MG63 (cell line): Measurements from ENCODE around the gene CLSTN1. TPM values are rescaled to one million over a fixed set of nuclear protein-coding genes. Genes with fewer than 3 reads are reported as not detected.
A peak's percentile ranks its signal among the peaks of the same experiment; 100 is the strongest.
"Not testable (repeated sequence)": the region's sequence is repeated elsewhere in the genome, so short reads cannot be mapped to it uniquely, and the experiment has no call there.

ENCODE experiments used
- DNase-seq: peaks from one replicate; pipeline ENCODE4 v3.0.0-alpha.2; 2020
- H3K27me3 ChIP-seq: fragments of 250-450 bp; sonication (Bioruptor Pico); 2 replicates; pipeline ENCODE4 v1.5.1; 2020; ENCODE audit warnings: mild to moderate bottlenecking, moderate library complexity
- H3K36me3 ChIP-seq: fragments of 250-450 bp; sonication (Bioruptor Pico); 2 replicates; pipeline ENCODE4 v1.5.1; 2020; ENCODE audit warnings: mild to moderate bottlenecking, moderate library complexity
- H3K4me3 ChIP-seq: fragments of 250-450 bp; sonication (Bioruptor Pico); 2 replicates; pipeline ENCODE4 v1.5.1; 2020; ENCODE audit warnings: mild to moderate bottlenecking, moderate library complexity
- H3K9me3 ChIP-seq: fragments of 250-450 bp; sonication (Bioruptor Pico); 2 replicates; pipeline ENCODE4 v1.5.1; 2020; ENCODE audit warnings: mild to moderate bottlenecking, moderate library complexity
- total RNA-seq: library from RNA; depleted of rRNA; stranded (reverse); fragments of >200 nt; shearing (Covaris generic); gene quantifications from 2 replicates; pipeline ENCODE4 v1.2.3, GENCODE V29; 2014; ENCODE audit warnings: low replicate concordance

CLSTN1 gene
- total RNA-seq, 1 experiment from 2014 or later, result 43.6 TPM

GRCh38 chr1:9766759-9767442, 56.9 kb downstream of the CLSTN1 start:
- Histone ChIP-seq H3K27me3 (no peaks in the 10 kb centered on the region), H3K36me3 (no peaks in the 10 kb centered on the region), H3K9me3 (no peaks in the 10 kb centered on the region), H3K4me3 (no peak overlapping the region)
- DNase-seq, result peak; percentile 88

DNA sequence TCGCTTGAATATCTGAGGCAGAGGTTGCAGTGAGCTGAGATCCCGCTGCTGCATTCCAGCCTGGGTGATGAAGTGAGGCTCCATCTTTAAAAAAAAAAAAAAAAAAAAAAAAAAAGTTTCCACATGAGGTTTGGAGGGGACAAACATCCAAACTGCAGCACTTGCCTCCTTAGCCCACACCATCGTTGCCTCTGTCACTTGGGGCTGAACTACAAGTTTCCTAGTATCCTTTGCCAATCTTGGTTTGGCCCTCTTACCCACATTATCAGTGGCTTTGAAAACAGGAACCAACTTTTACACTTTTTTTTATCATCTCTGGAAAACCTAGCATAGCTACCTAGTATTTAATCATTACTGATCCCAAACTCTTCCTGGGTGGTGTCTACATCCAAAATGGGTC, 59.2 kb downstream of the CLSTN1 start:
- H3K27me3 ChIP-seq, result no peaks in the 10 kb centered on the region
- no peak overlapping the region for H3K4me3 ChIP-seq

DNA sequence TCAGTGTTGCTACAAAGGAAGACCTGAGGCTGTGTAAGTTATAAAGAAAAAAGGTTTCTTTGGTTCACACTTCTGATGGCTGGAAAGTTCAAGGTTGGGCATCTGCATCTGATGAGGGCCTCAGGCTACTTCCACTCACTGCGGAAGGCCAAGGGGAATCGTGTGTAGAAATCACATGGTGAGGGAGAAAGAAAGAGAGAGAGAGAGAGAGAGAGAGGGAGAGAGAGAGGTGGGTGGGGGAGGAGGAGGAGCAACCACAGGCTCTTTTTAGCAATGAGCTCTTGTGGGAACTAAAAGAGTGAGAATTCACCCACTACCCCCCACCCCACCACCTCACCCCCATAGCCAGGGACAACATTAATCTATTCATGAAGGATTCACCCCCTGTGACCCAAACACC, 59.9 kb downstream of the CLSTN1 start:
- Histone ChIP-seq H3K27me3 (no peaks in the 10 kb centered on the region), H3K36me3 (no peaks in the 10 kb centered on the region), H3K9me3 (no peaks in the 10 kb centered on the region), H3K4me3 (no peak overlapping the region)
- DNase-seq, result no peak

More for the DNA sequence above, 59.2 kb downstream of the CLSTN1 start:
- H3K9me3 ChIP-seq, result no peaks in the 10 kb centered on the region
- DNase-seq, result no peak
- H3K36me3 ChIP-seq, result no peaks in the 10 kb centered on the region

GRCh38 chr1:9762446-9762845, 61.3 kb downstream of the CLSTN1 start:
- not testable (repeated sequence) for DNase-seq, H3K27me3 ChIP-seq, H3K4me3 ChIP-seq, H3K36me3 ChIP-seq, H3K9me3 ChIP-seq

GRCh38 chr1:9761855-9762254, 61.9 kb downstream of the CLSTN1 start:
- H3K27me3 ChIP-seq, result no peaks in the 10 kb centered on the region
- H3K9me3 ChIP-seq, result no peaks in the 10 kb centered on the region
- DNase-seq, result no peak
- H3K4me3 ChIP-seq, result no peak overlapping the region
- H3K36me3 ChIP-seq, result no peaks in the 10 kb centered on the region

DNA sequence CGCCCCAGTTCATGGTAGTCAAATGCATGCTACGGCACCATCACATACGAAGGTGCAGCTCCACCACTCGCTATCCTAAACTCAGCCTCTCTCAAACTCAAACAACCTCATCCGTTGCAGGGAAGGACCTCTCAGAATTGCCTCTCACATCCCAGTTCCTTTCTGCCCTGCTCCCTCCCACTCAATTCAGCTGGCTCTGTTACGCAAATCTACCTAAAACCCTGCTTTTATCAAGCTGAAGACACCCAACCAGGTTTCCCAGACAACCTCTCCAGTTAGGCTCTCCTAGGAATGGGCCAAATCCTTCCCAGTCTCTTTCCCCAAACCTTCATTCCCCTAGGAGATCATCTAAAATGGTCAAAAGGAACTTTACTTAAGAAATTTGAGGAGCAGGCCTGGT, 62.9 kb downstream of the CLSTN1 start:
- H3K4me3 ChIP-seq, result no peak overlapping the region
- no peaks in the 10 kb centered on the region for H3K9me3 ChIP-seq
- H3K27me3 ChIP-seq, result no peaks in the 10 kb centered on the region
- no peak for DNase-seq
- no peaks in the 10 kb centered on the region for H3K36me3 ChIP-seq

GRCh38 chr1:9759939-9760338, 63.8 kb downstream of the CLSTN1 start:
- no peak for DNase-seq
- no peaks in the 10 kb centered on the region for H3K9me3 ChIP-seq
- H3K27me3 ChIP-seq, result no peaks in the 10 kb centered on the region
- H3K36me3 ChIP-seq, result no peaks in the 10 kb centered on the region
- H3K4me3 ChIP-seq, result no peak overlapping the region

DNA sequence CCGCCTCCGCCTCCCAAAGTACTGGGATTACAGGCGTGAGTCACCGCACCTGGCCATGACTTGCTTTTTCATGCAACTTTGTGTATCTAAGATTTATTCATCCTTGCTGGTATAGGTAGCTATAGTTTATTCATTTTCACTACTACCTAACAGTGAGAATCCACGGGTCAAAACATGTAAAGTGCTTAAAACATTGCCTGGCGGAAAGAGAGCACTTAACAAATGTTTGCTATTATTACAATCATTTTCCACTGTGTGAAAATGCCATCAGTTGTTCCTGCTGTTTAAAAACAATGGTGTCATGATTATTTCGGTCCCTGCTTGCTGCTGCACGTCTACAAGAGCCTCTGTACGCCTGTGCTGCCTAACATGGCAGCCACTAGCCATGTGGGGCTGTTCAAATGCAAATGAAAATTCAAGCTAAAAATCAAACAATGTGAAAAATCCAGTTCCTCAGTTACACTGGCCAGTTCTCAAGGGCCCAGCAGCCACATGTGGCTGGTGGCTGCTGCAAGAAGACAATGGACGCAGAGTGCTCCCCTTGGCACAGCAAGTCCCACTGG, 65.1 kb downstream of the CLSTN1 start:
- no peaks in the 10 kb centered on the region for H3K36me3 ChIP-seq
- H3K27me3 ChIP-seq, result no peaks in the 10 kb centered on the region
- no peak overlapping the region for H3K4me3 ChIP-seq
- DNase-seq, result no peak
- H3K9me3 ChIP-seq, result no peaks in the 10 kb centered on the region

DNA sequence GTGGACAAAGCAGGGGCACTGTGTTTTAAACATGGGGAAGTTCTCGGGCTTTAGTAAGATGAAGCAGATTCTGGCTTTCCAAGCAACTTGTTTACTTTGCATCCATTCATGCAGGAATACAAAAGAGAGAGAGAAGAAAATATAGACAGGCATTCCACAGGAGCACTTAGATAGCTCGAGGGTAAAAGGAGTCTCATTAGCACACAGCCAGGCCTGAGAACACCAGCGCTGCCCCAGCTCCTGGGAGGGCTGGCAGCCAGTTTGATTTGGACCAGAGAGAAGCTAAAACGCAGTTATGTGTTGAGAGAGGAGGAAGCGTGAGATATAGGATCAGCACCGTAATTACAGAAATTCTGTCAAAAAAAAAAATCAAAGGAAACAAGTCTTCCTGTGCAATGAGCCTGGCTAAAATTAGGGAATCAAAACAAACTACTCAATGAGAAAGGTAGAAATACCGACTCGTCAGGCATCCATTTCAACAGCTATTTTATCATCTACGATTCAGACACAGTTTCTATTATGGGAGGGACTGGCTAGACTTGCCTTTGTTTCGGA, 68.2 kb downstream of the CLSTN1 start:
- no peaks in the 10 kb centered on the region for H3K36me3 ChIP-seq
- no peak overlapping the region for H3K4me3 ChIP-seq
- H3K27me3 ChIP-seq, result no peaks in the 10 kb centered on the region
- no peaks in the 10 kb centered on the region for H3K9me3 ChIP-seq
- no peak for DNase-seq

- no peaks in the 10 kb centered on the region for H3K27me3 ChIP-seq
- H3K4me3 ChIP-seq, result no peak overlapping the region
- no peaks in the 10 kb centered on the region for H3K9me3 ChIP-seq
- peak; percentile 85 for DNase-seq
- no peaks in the 10 kb centered on the region for H3K36me3 ChIP-seq
These were observed 70.6 kb downstream of the CLSTN1 start for GRCh38 chr1:9753121-9753531.

GRCh38 chr1:9751971-9752370, 71.8 kb downstream of the CLSTN1 start:
- Histone ChIP-seq H3K36me3 (no peaks in the 10 kb centered on the region), H3K9me3 (no peaks in the 10 kb centered on the region), H3K4me3 (no peak overlapping the region), H3K27me3 (no peaks in the 10 kb centered on the region)
- no peak for DNase-seq

DNA sequence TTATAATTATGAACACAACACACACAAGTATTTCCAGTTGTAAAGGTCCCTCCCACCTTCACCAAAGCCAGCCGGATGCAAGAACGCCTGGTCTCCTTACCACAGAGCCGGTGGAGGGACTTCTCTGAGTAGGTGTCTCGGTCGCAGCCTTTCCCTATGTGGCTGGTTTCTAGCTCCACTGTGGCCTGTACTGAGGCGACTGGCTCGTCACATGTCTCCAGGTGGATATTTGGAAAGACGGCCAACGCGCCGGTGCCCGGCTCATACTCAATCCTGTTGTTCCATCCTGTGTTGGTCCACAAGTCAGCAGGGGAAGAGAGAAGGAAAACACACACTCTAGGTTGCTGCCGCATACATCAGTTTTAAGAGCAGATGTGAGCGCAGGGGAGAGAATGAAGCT, 74.4 kb downstream of the CLSTN1 start:
- H3K9me3 ChIP-seq, result no peaks in the 10 kb centered on the region
- peaks cover 5% of the 10 kb centered on the region; the same call in 1 of the 2 replicates for H3K36me3 ChIP-seq
- H3K27me3 ChIP-seq, result no peaks in the 10 kb centered on the region
- H3K4me3 ChIP-seq, result no peak overlapping the region
- no peak for DNase-seq

- H3K36me3 ChIP-seq, H3K4me3 ChIP-seq, H3K27me3 ChIP-seq, DNase-seq, H3K9me3 ChIP-seq: not testable (repeated sequence)
These were observed 75.4 kb downstream of the CLSTN1 start for GRCh38 chr1:9748391-9748790.

GRCh38 chr1:9746651-9747050, 77.1 kb downstream of the CLSTN1 start:
- Histone ChIP-seq H3K4me3 (no peak overlapping the region), H3K27me3 (no peaks in the 10 kb centered on the region), H3K9me3 (no peaks in the 10 kb centered on the region), H3K36me3 (peaks cover 10% of the 10 kb centered on the region)
- DNase-seq, result peak; percentile 58

DNA sequence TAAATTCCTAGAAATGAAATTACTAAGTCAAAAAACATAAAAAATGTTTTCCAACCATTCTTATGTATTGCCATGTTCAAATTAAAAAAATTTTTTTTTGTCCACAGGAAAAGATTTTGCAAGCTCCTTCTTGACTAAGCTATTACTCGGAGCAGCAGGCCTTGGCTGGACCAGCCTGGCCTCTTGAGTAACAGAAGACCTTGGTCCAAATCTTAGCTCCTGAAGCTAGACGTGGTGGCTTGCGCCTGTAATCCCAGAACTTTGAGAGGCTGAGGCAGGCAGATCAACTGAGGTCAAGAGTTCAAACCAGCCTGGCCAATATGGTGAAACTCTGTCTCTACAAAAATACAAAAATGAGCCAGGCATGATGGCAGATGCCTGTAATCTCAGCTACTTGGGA, 77.6 kb downstream of the CLSTN1 start:
- Histone ChIP-seq H3K27me3 (no peaks in the 10 kb centered on the region), H3K4me3 (no peak overlapping the region), H3K36me3 (peaks cover 10% of the 10 kb centered on the region), H3K9me3 (no peaks in the 10 kb centered on the region)
- DNase-seq, result peak; percentile 68

DNA sequence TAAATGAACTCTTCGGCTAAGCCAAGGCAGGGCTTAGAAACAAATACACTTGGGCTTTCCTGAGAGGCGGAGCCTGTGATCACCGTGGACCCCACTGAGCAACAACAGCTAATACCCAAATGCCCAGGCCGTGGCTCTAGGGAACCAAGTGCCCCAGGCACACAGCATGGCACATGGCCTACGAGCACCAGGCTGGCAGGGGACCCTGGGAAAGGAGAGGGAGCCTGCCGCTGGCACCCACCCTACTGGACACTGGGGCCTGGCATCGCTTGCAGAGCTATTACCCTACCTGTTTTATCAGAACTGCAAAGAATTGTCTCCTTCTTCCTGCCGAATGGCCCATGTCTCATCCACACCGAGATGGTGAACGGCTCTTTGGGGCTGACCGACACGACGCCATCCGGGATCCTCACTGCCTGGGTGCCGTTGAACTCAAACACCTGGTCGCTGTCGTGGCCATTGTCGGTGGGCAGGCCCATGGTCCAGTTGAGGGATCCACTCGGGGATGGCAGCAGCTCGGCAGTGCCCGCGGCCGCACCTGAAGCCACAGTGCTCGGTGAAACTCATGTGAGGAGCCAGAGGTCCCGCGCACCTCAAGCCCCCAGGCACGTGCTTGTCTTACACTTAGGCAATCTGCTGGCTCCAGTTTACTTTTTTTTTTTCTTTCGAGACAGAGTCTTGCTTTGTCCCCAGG, 79.5 kb downstream of the CLSTN1 start:
- no peak for DNase-seq
- Histone ChIP-seq H3K36me3 (peaks cover 11% of the 10 kb centered on the region), H3K27me3 (no peaks in the 10 kb centered on the region), H3K9me3 (no peaks in the 10 kb centered on the region), H3K4me3 (no peak overlapping the region)

GRCh38 chr1:9737671-9738070, 86.1 kb downstream of the CLSTN1 start:
- H3K4me3 ChIP-seq, result no peak overlapping the region
- no peaks in the 10 kb centered on the region for H3K27me3 ChIP-seq
- no peak for DNase-seq
- no peaks in the 10 kb centered on the region for H3K9me3 ChIP-seq
- H3K36me3 ChIP-seq, result peaks cover 19% of the 10 kb centered on the region

DNA sequence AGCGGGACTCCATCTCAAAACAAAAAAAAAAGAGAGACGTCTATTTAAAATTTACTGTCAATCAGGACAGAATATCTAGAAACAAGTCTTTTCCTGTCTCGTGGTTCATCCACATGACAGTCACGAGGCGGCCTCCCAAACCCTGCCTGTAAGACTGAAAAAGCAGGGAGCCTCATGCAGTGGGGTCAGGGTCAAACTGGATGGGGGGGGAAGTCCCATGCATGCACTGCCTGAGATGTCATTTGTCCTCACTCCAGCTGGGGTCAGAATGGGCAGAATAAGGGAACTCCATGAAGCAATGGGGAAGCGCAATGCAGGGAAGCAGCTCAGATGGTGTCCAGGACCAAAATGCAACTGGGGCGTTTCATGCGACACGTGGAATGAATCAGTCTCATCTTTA, 86.7 kb downstream of the CLSTN1 start:
- Histone ChIP-seq H3K27me3 (no peaks in the 10 kb centered on the region), H3K9me3 (no peaks in the 10 kb centered on the region), H3K36me3 (peaks cover 22% of the 10 kb centered on the region), H3K4me3 (no peak overlapping the region)
- DNase-seq, result no peak
